ENCODE results near the gene TMEM51. TPM values are rescaled to one million over a fixed set of nuclear protein-coding genes. Genes with fewer than 3 reads are reported as not detected.

The TMEM51 gene
- total RNA-seq, 1 experiment from 2014 or later = 10.4 TPM

- no peaks in the 10 kb centered on the region for H3K36me3 Mint-ChIP-seq
- no peak overlapping the region for H3K4me3 Mint-ChIP-seq
- DNase-seq (ENCODE audit: low spot score) (no peak), ATAC-seq (no peak)
- peaks cover 12% of the 10 kb centered on the region for H3K4me1 Mint-ChIP-seq
- no peak for TF ChIP-seq GRHL2 (CRISPR knock-in tag; IDR thresholded peaks at IDR 0.05; ENCODE audit: insufficient replicate concordance, severe bottlenecking)
- no peak for TF ChIP-seq HMGA2 (CRISPR knock-in tag; IDR thresholded peaks at IDR 0.05)
- TF ChIP-seq MYBL2 (CRISPR knock-in tag; IDR thresholded peaks at IDR 0.05) = no peak
- no peak for TF ChIP-seq ZBTB21 (CRISPR knock-in tag; IDR thresholded peaks at IDR 0.05; ENCODE audit: borderline replicate concordance)
- no peak for TF ChIP-seq ZNF232 (CRISPR knock-in tag; IDR thresholded peaks at IDR 0.05)
- TF ChIP-seq, protein P1, sequence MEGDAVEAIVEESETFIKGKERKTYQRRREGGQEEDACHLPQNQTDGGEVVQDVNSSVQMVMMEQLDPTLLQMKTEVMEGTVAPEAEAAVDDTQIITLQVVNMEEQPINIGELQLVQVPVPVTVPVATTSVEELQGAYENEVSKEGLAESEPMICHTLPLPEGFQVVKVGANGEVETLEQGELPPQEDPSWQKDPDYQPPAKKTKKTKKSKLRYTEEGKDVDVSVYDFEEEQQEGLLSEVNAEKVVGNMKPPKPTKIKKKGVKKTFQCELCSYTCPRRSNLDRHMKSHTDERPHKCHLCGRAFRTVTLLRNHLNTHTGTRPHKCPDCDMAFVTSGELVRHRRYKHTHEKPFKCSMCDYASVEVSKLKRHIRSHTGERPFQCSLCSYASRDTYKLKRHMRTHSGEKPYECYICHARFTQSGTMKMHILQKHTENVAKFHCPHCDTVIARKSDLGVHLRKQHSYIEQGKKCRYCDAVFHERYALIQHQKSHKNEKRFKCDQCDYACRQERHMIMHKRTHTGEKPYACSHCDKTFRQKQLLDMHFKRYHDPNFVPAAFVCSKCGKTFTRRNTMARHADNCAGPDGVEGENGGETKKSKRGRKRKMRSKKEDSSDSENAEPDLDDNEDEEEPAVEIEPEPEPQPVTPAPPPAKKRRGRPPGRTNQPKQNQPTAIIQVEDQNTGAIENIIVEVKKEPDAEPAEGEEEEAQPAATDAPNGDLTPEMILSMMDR (IDR thresholded peaks at IDR 0.05) = no peak
- H3K27ac Mint-ChIP-seq = no peak overlapping the region
- H3K27me3 Mint-ChIP-seq (ENCODE audit: low read depth) = no peaks in the 10 kb centered on the region
- ChIA-PET CTCF (interaction anchor here (3.4 kb wide), 1 partner anchor 14 kb away, joined by 20 read pairs; no protein-coding TSS in a partner anchor), POLR2A (no interaction called here)
- H3K9me3 Mint-ChIP-seq = no peaks in the 10 kb centered on the region
Observed at GRCh38 chr1:15114884-15115283, 38.7 kb upstream of the TMEM51 start.

DNA sequence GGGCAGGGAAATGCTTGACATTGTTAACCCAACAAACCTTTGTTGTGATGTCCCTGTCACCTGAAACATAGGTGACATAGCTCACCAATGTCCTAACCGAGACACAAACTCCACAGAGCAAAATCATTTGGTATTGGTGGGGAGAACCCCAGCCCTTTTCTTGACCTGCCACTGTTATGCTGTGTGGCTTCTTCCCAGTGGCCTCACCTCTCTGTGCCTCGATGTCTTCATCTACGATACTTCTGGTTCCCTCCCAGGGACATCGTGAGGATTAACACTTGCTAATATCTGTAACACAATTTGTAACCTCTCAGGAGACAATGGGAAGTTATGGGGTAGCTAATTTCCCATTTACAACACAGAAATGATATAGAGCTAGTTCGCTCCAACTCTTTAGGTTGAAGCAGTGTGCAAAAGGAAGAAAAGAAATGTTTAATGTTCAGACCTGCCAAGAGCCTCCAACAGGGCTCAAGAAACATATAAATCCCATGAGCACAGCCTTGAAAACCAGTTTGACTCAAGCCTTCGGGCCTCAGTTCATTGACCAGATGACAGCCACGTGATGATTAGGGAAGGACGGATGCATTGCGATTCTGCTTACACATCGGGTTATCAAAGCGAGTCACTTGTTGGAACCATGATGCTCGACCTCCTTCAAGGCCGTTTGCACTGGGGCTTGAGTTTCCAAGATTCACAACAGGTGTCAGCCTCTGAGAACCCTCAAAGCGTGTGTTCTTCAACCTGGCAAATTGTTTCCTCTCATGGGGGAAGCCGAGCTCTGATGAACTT, 37.8 kb upstream of the TMEM51 start:
- Mint-ChIP-seq H3K4me1 (peaks cover 12% of the 10 kb centered on the region), H3K36me3 (no peaks in the 10 kb centered on the region), H3K27ac (no peak overlapping the region), H3K9me3 (no peaks in the 10 kb centered on the region), H3K4me3 (no peak overlapping the region), H3K27me3 (ENCODE audit: low read depth) (no peaks in the 10 kb centered on the region)
- no peak for DNase-seq (ENCODE audit: low spot score)
- TF ChIP-seq, protein P2, sequence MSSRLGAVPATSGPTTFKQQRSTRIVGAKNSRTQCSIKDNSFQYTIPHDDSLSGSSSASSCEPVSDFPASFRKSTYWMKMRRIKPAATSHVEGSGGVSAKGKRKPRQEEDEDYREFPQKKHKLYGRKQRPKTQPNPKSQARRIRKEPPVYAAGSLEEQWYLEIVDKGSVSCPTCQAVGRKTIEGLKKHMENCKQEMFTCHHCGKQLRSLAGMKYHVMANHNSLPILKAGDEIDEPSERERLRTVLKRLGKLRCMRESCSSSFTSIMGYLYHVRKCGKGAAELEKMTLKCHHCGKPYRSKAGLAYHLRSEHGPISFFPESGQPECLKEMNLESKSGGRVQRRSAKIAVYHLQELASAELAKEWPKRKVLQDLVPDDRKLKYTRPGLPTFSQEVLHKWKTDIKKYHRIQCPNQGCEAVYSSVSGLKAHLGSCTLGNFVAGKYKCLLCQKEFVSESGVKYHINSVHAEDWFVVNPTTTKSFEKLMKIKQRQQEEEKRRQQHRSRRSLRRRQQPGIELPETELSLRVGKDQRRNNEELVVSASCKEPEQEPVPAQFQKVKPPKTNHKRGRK (CRISPR knock-in tag; IDR thresholded peaks at IDR 0.05; ENCODE audit: borderline replicate concordance) = no peak
- TF ChIP-seq ZNF532 (CRISPR knock-in tag; IDR thresholded peaks at IDR 0.05; ENCODE audit: borderline replicate concordance) (no peak), EMX1 (CRISPR knock-in tag; IDR thresholded peaks at IDR 0.05) (no peak), OVOL2 (CRISPR knock-in tag; IDR thresholded peaks at IDR 0.05; ENCODE audit: borderline replicate concordance) (no peak), SMAD3 (CRISPR knock-in tag; IDR thresholded peaks at IDR 0.05; ENCODE audit: borderline replicate concordance) (no peak), ESRRA (CRISPR knock-in tag; IDR thresholded peaks at IDR 0.05; ENCODE audit: borderline replicate concordance) (no peak), ATF1 (CRISPR knock-in tag; IDR thresholded peaks at IDR 0.05) (no peak), ZBTB21 (CRISPR knock-in tag; IDR thresholded peaks at IDR 0.05; ENCODE audit: borderline replicate concordance) (no peak), ZNF232 (CRISPR knock-in tag; IDR thresholded peaks at IDR 0.05) (no peak)
- TF ChIP-seq, protein P3, sequence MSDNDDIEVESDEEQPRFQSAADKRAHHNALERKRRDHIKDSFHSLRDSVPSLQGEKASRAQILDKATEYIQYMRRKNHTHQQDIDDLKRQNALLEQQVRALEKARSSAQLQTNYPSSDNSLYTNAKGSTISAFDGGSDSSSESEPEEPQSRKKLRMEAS (CRISPR knock-in tag; IDR thresholded peaks at IDR 0.05) = no peak
- TF ChIP-seq, protein P4, sequence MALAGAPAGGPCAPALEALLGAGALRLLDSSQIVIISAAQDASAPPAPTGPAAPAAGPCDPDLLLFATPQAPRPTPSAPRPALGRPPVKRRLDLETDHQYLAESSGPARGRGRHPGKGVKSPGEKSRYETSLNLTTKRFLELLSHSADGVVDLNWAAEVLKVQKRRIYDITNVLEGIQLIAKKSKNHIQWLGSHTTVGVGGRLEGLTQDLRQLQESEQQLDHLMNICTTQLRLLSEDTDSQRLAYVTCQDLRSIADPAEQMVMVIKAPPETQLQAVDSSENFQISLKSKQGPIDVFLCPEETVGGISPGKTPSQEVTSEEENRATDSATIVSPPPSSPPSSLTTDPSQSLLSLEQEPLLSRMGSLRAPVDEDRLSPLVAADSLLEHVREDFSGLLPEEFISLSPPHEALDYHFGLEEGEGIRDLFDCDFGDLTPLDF (CRISPR knock-in tag; IDR thresholded peaks at IDR 0.05) = no peak
- TF ChIP-seq, protein P1 (IDR thresholded peaks at IDR 0.05) = no peak
- ATAC-seq = no peak
- POLR2A ChIA-PET = no interaction called here
- CTCF ChIA-PET = interaction anchor here (1.0 to 3.4 kb wide), 3 partner anchors 13 to 38 kb away, joined by 3 to 20 read pairs (median 5); partner anchors contain the start of gene TMEM51
